GM19455 (cell line): ENCODE measurements around the gene ISOC2.

ENCODE experiments used
- ATAC-seq: cut with Tn5 transposase; IDR thresholded peaks from one replicate; pipeline ENCODE4 v1.9.1; 2021; ENCODE audit not compliant: unreplicated experiment

The ISOC2 gene

DNA sequence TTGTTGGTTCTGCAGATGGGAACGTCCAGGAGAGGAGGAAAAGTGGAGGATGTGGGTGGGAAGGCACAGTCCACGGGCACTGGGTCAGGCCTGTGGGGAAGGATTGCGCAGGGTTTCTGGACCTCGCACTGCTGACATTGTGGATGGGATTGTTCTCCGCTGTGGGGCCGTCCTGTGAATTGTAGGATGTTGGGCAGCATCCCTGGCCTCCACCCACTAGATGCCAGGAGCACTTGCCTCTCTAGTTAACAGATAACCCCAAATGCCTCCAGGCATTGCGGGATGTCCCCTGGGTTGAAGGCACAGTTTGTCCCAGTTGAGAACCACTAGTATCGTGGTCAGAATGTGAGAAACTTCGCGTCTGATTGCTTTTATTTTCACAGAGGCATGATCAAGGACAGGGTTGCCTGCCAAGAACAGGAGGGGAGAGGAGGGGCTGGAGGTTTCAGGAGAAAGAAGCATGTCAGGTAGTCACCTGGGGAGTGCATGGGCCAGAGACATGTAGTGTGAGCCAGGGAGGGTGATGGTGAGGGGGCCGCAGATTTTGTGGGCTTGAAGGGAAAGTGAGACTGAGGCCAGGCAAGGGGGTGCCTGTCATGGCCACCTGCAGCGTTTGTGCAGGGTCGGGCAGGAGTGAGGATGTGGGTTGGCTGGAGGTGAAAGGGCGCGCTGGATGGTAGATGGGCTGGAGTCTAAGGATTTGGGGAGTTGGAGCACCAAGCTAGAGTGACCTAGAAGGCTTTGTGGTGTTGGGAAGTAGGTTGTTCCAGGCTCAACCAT, 18.2 kb upstream of the ISOC2 start:
- ATAC-seq, result no peak

DNA sequence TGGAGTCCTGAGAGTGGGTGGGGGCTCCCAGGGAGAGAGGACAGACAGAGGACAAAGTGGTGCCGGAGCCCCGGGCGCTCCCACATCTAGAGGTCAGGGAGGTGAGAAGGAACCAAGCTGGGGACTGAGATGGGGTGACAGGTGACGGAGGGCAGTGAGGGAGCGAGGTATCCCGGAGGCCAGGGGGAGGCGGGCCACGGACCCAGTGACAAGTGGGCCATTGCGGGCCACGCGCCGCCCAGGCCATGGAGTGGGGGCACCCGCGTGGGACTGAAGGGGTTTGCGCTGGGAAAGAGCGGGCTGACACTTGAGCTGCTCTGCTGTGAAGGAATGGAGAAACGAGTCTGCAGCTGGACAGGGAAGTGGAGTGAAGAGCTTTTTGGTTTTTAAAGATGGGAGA, 17.6 kb upstream of the ISOC2 start:
- ATAC-seq, result no peak

- no peak for ATAC-seq
Observed at GRCh38 chr19:55478364-55478763, 16.9 kb upstream of the ISOC2 start.

DNA sequence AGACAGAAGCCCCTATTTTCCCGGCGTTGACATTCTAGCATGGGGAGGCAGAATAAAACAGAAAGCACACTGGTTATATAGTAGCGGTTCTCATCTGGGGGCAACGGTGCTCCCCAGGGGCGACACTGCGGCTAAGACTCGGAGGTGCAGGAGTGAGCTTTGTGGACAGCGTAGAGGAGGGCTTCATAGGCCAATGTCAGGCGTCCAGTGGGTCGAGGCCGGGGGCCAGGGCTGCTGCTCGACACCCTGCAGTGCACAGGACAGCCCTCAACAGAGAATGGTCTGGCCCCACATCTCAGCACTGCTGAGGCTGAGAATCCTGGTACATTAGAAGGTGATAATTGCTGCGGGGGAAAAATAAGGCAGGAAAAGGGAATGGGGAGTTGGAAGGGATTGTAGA, 16.5 kb upstream of the ISOC2 start:
- ATAC-seq, result no peak

GRCh38 chr19:55476100-55476775, 14.8 kb upstream of the ISOC2 start, which contains the start of gene ZNF628:
TSS of gene ZNF628 (plus strand) at chr19:55476617. CDS start at chr19:55479911, 3,294 bp downstream.
- ATAC-seq, result peak; percentile 81

- ATAC-seq, result no peak
Observed at GRCh38 chr19:55474269-55475265, 13.1 kb upstream of the ISOC2 start.

DNA sequence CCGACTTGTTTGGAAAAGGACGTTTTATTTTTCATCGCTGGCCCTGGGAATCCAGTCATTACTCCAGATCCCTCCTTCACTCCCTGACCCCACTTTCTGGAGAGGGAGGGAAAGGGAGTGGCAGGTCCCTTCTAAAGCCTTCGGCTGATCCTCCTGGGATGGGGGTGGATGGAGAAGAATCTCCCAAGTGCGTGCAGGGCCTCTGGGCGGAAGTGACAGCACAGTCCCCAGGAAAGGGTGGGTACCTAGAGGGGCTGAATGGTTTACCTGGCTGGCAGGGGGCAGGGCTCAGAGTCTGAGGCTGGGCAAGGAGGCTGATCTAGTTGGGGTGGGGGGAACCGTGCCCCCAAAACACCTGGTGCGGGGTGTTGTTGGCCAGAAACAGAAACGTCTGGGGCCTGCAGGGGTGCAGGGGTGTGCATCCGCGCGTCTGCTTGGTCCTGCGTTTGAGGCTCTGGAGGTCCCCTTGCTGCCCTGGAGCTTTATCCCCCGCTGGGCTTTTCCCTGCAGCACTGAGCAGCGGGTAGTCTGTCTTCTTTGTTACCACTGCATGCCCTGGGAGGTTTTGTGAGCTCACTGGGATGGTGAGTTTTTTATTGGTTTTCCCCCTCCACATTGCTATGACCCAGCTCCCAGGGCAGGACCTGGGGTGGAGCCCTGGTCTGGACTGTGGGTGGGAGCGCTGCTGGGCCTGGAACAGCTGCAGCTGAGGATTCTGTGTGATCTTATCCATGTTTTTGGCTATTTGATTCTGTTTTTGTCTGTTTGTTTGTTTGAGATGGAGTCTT, 12.0 kb upstream of the ISOC2 start:
- ATAC-seq, result no peak

DNA sequence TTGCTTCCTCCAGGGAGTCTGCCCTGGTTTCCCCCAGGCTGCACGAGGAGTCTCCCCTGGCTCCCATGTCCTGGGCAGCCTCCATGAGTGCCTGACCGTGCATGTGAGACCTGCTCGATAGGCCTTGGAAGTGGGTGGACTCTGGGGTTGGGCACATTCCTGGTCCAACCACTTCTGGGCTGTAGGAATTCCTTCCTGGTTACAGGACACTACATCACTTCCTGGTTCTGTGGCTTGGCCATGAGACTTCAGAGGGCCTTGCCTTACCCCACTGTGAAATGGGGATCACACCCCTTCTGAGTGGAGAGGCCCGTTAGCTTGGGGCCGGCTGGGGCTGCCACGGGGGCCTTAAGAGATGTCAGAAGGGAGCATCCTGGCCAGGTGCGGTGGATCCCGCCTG, 11.0 kb upstream of the ISOC2 start:
- ATAC-seq, result no peak

DNA sequence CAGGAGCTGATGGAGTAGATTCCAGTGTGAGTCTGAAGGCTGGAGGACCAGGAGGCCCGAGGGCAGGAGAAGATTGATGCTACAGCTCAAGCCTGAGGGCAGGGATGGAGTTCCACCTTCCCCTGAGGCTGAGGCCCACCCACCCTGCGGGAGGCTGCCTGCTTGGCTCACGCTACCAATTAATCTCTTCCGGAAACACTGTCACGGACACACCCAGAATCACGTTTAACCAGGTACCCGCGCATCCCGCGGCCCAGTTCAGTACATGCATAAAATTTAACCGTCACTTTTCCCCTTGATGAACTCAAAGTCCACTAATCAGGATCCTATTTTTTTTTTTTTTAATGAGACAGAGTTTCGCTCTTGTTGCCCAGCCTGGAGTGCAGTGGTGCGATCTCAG, 9.8 kb upstream of the ISOC2 start:
- no peak for ATAC-seq

- ATAC-seq, result no peak
Observed at GRCh38 chr19:55468054-55468393, 6.6 kb upstream of the ISOC2 start.

DNA sequence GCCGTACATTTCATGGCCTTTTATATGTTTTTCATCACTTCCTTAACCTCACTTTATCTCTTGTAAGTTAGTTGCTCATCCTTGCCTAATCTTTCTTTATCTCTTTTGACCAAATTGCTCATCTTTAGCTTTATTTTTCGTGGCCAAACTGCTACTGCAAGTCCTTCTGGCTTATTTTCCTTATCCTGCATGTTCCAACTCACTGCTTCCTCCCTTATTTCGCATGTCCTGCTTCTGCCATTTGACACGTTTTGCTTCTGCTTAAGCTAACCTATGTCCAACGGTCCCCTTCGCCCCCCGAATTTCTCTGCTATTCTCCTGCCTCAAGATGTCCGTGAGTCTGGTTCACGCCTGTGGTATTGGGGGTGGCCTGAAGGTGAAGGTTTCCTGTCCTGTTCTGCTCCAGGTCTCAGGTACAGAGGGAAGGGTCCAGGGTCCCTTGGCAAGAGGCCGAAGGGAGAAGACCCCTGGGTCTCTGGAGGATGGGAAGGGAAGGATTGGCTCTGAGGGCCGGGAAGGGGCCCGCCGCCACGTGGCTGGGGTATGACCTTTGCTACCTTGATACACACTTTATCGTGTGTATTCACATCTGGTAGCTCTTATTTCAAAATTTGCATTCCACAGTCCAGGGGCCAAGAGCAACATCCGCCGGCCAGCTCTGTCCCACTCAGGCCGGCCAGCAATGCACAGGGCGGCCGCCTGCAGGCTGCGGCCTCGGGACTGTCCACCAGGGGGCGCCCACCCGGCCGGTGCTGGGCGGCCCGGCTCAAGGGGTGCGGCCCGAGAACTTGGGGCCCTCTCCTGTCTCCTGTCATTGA, 6.0 kb upstream of the ISOC2 start:
- no peak for ATAC-seq

DNA sequence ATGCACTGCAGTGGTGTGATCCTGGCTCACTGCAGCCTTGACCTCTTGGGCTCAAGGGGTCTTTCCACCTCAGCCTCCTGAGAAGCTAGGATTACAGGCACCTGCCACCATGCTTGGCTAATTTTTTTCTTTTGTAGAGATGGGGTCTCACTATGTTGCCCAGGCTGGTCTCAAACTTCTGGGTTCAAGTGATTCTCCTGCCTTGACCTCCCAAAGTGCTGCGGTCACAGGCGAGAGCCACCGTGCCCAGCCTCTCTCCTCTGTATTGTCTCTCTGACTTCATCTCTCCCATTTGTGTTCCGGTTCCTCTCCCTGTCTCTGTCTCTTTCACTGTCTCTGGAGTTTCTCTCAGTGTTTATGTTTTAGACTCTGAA, 4.8 kb upstream of the ISOC2 start:
- ATAC-seq, result no peak

GRCh38 chr19:55465460-55466240, 4.2 kb upstream of the ISOC2 start:
- no peak for ATAC-seq

GRCh38 chr19:55464662-55465054, 3.2 kb upstream of the ISOC2 start, which contains the start of gene C19orf85:
TSS of gene C19orf85 (minus strand) at chr19:55464751. CDS start at chr19:55464554, 197 bp downstream.
- no peak for ATAC-seq

GRCh38 chr19:55464039-55464661, 2.7 kb upstream of the ISOC2 start:
- ATAC-seq, result no peak

- no peak for ATAC-seq
Observed at GRCh38 chr19:55463583-55464031, 2.2 kb upstream of the ISOC2 start.

DNA sequence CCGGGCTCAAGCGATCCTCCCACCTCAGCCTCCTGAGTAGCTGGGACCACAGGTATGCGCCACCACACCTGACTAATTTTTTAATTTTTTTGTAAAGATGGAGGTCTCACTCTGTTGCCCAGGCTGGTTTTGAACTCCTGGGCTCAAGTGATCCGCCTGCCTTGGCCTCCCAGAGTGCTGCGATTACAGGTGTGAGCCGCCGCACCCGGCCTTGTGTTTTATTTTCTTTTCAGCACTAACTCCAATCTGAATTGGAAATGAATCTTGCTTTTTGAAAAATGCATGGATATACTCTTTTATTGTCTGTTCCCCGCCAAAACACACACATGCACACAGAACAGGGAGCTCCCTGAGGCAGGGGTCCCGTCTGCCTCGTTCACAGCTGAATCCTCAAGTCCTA, 1.3 kb upstream of the ISOC2 start:
- ATAC-seq, result no peak

DNA sequence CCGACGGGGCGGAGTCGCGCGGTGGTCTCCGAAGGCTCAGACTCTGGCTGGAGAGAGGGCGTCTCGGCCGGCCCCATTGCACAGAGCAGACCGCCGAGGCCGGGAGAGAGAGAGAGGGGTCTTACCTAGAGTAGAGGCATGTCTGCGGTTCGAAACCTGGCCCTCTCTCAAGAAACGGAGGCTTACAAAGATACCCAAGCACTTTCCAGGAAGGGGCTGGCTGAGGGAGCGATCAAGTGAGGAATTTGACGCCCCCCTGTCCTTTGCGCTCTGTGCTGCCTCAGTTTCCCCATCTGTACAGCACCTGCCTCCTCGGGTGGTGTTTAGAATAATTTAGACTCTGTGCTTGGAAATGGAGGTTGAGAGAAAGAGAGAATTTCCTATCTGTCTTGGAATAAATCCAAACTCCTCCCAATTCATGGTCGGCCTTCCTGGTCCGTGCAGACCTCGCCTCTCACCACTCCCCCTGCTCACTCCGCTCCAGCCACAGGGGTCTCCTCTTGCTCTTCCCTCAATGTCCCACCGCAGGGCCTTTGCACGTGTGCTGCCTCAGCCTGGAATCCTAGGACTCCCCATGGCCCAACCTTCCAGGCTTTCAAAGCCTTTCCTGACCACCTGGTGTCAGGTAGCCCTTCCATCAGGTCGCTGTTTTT, 658 bp upstream of the ISOC2 start:
- no peak for ATAC-seq
